HCT116 (cell line): Measurements from ENCODE around the gene KSR2.

Experiments
- CTCF ChIP-seq, 3 experiments: fragments of 200-600 bp in 1 of 3; sonication (generic) in 1 of 3; IDR thresholded peaks in 2 of 3; conservative IDR thresholded peaks in 1 of 3; 2 replicates each; pipeline ENCODE4 v1.5.1; 2012 to 2017; ENCODE audit warnings: low read depth in 2 of 3, low read length in 2 of 3, antibody characterized with exemption in 1 of 3, borderline replicate concordance in 1 of 3, control low read depth in 1 of 3, mild to moderate bottlenecking in 1 of 3, mixed read lengths in 1 of 3, mixed run types in 1 of 3, moderate library complexity in 1 of 3; ENCODE audit not compliant: insufficient read depth in 1 of 3
- ELF1 ChIP-seq: IDR thresholded peaks from 2 replicates; pipeline ENCODE4 v1.6.1; 2012; ENCODE audit warnings: low read depth, borderline replicate concordance
- EZH2 ChIP-seq: fragments of 200-600 bp; sonication (generic); IDR thresholded peaks from 2 replicates; pipeline ENCODE4 v1.6.1; 2017; ENCODE audit warnings: antibody characterized with exemption, mixed run types
- JUND ChIP-seq: IDR thresholded peaks from 2 replicates; pipeline ENCODE4 v1.6.1; 2012
- POLR2A ChIP-seq: IDR thresholded peaks from 2 replicates; pipeline ENCODE4 v1.7.0; 2011; ENCODE audit warnings: borderline replicate concordance; ENCODE audit not compliant: insufficient read depth, insufficient read length; ENCODE audit errors: extremely low read depth
- POLR2AphosphoS5 ChIP-seq: IDR thresholded peaks from 2 replicates; pipeline ENCODE4 v1.6.1; 2011; ENCODE audit warnings: mild to moderate bottlenecking, low read depth, low read length, moderate library complexity
- RAD21 ChIP-seq: IDR thresholded peaks from 2 replicates; pipeline ENCODE4 v1.6.1; 2012; ENCODE audit warnings: low read depth, mild to moderate bottlenecking
- REST ChIP-seq: IDR thresholded peaks from 2 replicates; pipeline ENCODE4 v1.6.1; 2012; ENCODE audit warnings: low read depth
- ZFX ChIP-seq: fragments of 450-650 bp; IDR thresholded peaks from 2 replicates; pipeline ENCODE4 v1.6.1; 2017

- TF ChIP-seq CTCF (IDR thresholded peaks at IDR 0.05 in 2 of 3, conservative IDR thresholded peaks at IDR 0.05 in 1 of 3; ENCODE audit: borderline replicate concordance in 1 of 3, insufficient read depth in 1 of 3, low read depth in 2 of 3, low read length in 2 of 3) = no peak
- TF ChIP-seq EZH2 = no peak
- no peak for TF ChIP-seq POLR2A
- no peak for TF ChIP-seq ZFX
- TF ChIP-seq JUND = no peak
- no peak for TF ChIP-seq RAD21
- no peak for TF ChIP-seq REST
- TF ChIP-seq POLR2AphosphoS5 = no peak
- no peak for TF ChIP-seq ELF1
Measured at GRCh38 chr12:117409286-117409685, 559.5 kb downstream of the KSR2 start.
